Neural progenitor cell (in vitro differentiated cells): ENCODE data around the gene ACAP1.

Experiments used
- EZH2 ChIP-seq: fragments of 200-600 bp; sonication (generic); IDR thresholded peaks from 2 replicates; pipeline ENCODE4 v1.6.1; 2017; ENCODE audit warnings: antibody characterized with exemption, mild to moderate bottlenecking, moderate library complexity
- EZH2phosphoT487 ChIP-seq: fragments of 200-600 bp; sonication (generic); IDR thresholded peaks from 2 replicates; pipeline ENCODE4 v1.6.1; 2017; ENCODE audit warnings: antibody characterized with exemption
- TF ChIP-seq, protein P1 (sequence below): fragments of 200-600 bp; sonication (generic); IDR thresholded peaks from 2 replicates; pipeline ENCODE4 v1.5.1; 2017; ENCODE audit warnings: antibody characterized with exemption, mild to moderate bottlenecking

DNA sequence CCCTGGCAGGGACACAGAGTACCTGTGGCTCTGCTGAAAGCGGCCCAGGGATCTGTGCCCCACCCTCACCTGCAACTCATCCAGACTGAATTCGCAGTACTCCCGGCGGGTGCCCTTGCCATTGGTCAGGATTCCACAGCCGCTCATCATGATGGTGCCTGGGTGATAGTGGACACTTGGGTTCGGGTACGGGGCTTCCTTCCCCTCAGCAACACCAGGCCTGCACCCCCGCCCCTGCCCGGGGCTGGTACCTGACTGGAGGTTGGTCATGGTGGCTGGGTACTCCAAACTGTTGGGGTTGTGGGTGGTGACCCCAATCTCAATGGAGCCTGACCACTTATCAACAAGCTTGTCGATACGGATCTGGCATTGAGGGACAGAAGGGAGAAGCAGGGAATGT lies 10.1 kb upstream of the ACAP1 start:
- TF ChIP-seq, protein P1, sequence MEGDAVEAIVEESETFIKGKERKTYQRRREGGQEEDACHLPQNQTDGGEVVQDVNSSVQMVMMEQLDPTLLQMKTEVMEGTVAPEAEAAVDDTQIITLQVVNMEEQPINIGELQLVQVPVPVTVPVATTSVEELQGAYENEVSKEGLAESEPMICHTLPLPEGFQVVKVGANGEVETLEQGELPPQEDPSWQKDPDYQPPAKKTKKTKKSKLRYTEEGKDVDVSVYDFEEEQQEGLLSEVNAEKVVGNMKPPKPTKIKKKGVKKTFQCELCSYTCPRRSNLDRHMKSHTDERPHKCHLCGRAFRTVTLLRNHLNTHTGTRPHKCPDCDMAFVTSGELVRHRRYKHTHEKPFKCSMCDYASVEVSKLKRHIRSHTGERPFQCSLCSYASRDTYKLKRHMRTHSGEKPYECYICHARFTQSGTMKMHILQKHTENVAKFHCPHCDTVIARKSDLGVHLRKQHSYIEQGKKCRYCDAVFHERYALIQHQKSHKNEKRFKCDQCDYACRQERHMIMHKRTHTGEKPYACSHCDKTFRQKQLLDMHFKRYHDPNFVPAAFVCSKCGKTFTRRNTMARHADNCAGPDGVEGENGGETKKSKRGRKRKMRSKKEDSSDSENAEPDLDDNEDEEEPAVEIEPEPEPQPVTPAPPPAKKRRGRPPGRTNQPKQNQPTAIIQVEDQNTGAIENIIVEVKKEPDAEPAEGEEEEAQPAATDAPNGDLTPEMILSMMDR = no peak
- TF ChIP-seq EZH2phosphoT487 (no peak), EZH2 (no peak)
